ENCODE results near the gene GMDS.

The GMDS gene

DNA sequence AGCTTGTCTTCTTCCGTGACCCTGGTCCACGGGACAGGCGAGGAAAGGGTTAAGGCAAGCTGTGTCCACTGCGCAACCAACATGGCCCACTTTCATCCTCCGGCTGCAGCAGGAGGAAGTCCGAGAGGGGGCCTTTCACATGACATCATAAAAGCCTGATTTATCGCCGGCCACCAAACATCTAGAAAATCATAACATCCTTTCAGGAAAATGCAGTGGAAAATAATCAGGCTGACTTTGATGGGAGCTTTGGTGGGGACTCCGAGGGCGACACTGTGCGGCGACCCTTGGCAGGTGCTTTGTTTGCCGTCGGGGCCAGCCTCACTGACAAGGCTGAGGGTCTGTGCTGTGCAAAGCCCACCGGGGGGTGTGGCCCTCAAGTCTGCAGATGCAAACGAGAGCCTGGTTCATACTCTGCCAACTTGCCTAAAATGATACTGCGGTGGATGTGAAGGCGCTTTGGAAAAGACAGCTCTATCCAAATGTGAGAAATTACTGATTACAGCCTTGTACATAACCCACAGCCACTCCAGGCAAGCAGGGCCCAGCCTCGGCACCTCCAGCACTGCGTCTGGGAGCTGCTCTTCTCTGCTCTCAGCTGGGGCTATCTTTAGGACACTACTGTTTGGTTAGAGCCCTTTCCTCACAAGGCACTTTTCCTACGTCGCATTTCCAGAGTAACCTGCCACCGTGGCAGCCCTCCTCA, 609.9 kb downstream of the GMDS start:
- H3K27me3 Mint-ChIP-seq (ENCODE audit: low read depth) = no peaks in the 10 kb centered on the region
- H3K36me3 Mint-ChIP-seq (ENCODE audit: low read depth) = no peaks in the 10 kb centered on the region
- H3K27ac Mint-ChIP-seq = no peak overlapping the region
- H3K4me3 Mint-ChIP-seq = no peak overlapping the region
- no peaks in the 10 kb centered on the region for H3K4me1 Mint-ChIP-seq (ENCODE audit: low read depth)
- H3K9me3 Mint-ChIP-seq = no peaks in the 10 kb centered on the region

DNA sequence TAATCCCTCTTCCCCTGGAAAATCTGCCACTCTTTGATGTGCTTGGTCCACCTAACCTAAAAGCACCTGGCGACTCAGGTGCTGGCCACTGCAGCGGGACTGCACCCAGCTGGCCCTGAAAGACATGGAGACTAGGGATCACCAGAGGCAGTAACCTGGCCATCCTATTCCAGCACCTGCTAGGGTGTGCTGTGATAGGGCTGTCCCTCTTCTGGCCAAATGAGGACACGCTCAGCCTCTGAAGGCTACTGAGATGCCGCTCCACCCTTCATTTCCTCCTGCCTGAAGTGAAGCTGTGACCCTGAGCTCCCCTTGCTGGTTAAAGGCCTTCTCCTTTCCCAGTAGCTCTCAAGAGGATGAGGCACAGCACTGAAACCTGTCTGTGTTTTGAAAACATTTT, 611.3 kb downstream of the GMDS start:
- H3K9me3 Mint-ChIP-seq = no peaks in the 10 kb centered on the region
- no peaks in the 10 kb centered on the region for H3K36me3 Mint-ChIP-seq (ENCODE audit: low read depth)
- H3K4me3 Mint-ChIP-seq = no peak overlapping the region
- H3K27me3 Mint-ChIP-seq (ENCODE audit: low read depth) = peaks cover 3% of the 10 kb centered on the region
- no peak overlapping the region for H3K27ac Mint-ChIP-seq
- H3K4me1 Mint-ChIP-seq (ENCODE audit: low read depth) = no peaks in the 10 kb centered on the region

DNA sequence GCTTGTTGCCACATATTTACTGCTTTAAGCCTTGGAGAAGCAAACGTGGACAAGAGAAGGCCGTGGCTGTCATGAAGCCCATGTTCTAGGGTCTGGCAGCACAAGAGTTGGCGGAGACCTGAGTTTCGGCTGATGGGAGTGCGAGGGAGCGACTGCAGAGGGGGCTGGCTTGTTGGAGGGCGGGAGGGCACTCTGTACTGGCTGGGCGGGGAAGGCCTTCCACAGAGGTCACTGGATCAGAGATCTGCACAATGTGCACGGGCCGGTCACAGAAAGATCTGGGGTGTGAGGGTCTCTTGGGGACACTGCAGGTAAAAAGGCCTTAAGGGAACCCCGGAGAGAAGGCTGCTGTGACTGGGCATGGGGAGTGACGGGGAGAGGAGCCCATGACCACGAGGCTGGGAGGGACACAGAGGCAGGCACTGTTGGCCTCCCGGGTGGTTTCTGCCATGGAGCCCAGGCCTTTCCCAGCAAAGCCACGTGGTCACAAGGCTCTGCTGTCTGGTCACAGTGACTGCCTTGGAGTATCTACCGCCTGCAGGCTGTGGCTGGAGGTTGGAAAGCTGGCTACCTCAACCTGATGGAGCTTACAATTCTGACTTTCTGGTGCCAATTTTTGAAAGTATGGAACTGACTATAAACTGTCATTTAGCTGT, 611.9 kb downstream of the GMDS start:
- no peak overlapping the region for H3K4me3 Mint-ChIP-seq
- no peak overlapping the region for H3K27ac Mint-ChIP-seq
- H3K36me3 Mint-ChIP-seq (ENCODE audit: low read depth) = no peaks in the 10 kb centered on the region

DNA sequence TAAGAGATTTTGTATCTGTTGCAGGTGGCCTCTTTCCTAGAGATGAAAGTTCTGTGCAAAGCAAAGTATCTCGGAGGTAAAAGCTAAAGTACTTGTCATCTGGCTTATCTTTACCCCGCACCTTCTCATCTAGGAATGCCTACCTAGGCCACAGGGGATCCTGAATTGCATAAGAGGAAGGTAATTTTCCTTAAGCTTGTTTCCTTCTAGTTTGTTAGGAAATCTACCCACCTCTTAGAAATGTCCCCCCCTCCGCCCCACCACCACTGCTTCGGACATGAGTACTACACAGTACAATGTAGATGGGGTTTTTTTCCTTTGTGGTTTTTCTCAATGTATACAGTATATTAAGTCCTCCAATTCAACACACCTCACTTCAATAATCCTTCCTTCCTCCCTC, 614.2 kb downstream of the GMDS start:
- Mint-ChIP-seq H3K27ac (no peak overlapping the region), H3K36me3 (ENCODE audit: low read depth) (no peaks in the 10 kb centered on the region), H3K9me3 (no peaks in the 10 kb centered on the region), H3K27me3 (ENCODE audit: low read depth) (peaks cover 31% of the 10 kb centered on the region), H3K4me1 (ENCODE audit: low read depth) (peaks cover 3% of the 10 kb centered on the region), H3K4me3 (no peak overlapping the region)

More for the DNA sequence above, 611.9 kb downstream of the GMDS start:
- H3K4me1 Mint-ChIP-seq (ENCODE audit: low read depth) = no peaks in the 10 kb centered on the region
- H3K27me3 Mint-ChIP-seq (ENCODE audit: low read depth) = peaks cover 9% of the 10 kb centered on the region
- no peaks in the 10 kb centered on the region for H3K9me3 Mint-ChIP-seq

DNA sequence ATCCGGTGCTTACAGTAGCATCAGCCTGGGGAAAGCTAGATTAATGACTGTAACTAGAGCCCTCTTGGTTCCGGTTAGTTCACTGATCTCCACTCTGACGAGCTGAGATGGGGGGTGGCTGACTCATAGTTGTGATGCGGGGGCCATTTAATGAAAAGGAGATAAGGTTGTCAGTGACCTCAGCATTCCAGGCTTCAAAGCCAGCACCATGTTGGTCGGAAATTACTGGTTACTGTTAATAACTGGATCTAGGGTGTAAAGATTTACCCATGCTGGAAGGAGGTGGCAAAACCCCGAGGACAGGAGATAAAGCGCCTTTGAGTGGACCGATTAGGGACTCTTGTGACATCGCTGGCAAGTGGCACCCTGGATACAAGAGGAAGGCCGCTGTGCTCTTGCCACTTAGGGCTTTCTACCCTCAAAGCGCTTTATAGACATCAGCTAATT, 614.6 kb downstream of the GMDS start:
- H3K9me3 Mint-ChIP-seq = no peaks in the 10 kb centered on the region
- no peak overlapping the region for H3K27ac Mint-ChIP-seq
- H3K27me3 Mint-ChIP-seq (ENCODE audit: low read depth) = peaks cover 36% of the 10 kb centered on the region
- H3K4me1 Mint-ChIP-seq (ENCODE audit: low read depth) = peaks cover 6% of the 10 kb centered on the region
- no peaks in the 10 kb centered on the region for H3K36me3 Mint-ChIP-seq (ENCODE audit: low read depth)
- H3K4me3 Mint-ChIP-seq = no peak overlapping the region

DNA sequence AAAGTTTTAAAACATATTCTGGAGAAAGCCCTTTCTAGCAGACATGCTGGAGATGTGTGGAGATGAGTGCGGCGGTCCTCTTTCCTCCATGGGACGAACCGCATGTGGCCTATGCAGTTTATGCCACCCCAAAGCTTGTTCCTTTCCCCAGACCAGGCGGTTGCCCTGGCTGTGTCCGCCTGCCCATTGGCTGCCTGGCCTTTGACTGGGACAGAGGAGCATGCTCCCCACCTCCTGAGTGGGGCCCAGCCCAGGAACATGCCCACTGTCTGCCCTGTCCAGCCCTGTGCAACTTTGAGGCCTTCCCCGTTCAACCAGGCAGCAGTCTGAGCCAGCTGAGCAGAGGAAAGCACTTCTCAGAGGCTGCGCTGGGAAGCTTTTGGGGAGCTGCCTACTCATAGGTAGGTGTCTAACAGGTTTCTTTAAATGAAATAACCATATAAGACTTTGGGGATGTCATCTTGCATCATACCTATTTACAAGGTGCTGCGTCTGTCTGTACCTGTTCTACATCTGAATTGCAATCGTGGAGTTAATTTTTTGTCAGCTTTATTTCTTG, 615.1 kb downstream of the GMDS start:
- Mint-ChIP-seq H3K9me3 (no peaks in the 10 kb centered on the region), H3K27me3 (ENCODE audit: low read depth) (peaks cover 41% of the 10 kb centered on the region), H3K4me3 (no peak overlapping the region)

DNA sequence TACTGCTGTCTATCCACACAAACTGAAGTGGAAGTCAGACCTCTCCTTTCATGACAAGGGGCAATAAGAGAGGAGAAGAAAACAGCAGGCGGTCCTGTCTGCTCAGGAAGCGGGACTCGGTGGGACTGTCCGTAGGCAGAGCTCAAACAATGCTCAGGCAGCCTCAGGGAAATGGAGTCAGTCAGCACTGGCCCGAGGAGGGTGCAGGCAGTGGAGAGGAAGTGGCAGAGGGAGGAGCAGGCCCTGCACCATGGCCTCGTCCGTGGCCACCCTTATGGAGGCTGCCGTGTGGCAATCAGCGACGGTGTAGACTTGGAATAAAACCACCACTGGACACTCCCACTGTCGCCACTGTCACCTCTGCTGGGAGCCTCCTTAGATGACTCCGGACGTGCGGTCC, 616.1 kb downstream of the GMDS start:
- no peaks in the 10 kb centered on the region for H3K9me3 Mint-ChIP-seq
- peaks cover 12% of the 10 kb centered on the region for H3K4me1 Mint-ChIP-seq (ENCODE audit: low read depth)
- H3K36me3 Mint-ChIP-seq (ENCODE audit: low read depth) = peaks cover 3% of the 10 kb centered on the region
- H3K4me3 Mint-ChIP-seq = no peak overlapping the region
- no peak overlapping the region for H3K27ac Mint-ChIP-seq
- peaks cover 46% of the 10 kb centered on the region for H3K27me3 Mint-ChIP-seq (ENCODE audit: low read depth)

More for the DNA sequence above, 615.1 kb downstream of the GMDS start:
- Mint-ChIP-seq H3K4me1 (ENCODE audit: low read depth) (peaks cover 8% of the 10 kb centered on the region), H3K36me3 (ENCODE audit: low read depth) (peaks cover 2% of the 10 kb centered on the region), H3K27ac (no peak overlapping the region)

DNA sequence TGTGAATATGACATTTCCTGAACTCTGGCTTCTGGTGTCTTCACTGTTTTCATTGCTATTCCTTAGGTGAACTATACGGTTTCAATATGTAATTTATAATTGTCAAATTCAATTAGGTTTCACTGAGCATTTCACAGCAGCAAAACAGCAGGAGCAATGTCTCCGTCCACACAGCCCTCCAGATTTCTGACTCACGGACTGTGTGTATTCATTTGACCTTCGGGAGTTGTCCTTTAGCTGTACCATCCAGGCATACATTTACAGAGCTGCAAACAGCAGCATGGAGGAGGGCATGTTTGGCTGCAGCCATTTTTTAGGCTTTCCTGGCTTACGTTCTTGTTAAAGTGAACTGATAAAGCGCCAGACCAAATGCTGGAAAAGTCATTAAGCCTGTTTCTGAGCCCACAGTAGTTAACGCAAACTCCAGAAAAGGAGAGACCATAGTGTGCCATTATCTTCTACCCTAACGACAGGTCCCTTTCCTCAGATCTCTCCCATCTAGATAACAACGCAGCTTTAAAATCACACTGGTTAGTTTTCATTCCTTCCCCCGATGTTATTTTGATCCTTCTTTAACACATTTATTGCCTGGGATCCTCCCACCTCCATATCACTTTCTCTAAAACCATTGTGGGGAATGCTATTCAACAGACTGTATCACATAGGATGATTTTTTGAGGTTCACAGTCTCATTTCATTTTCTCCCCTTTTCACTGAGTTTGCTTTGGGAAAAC, 617.4 kb downstream of the GMDS start:
- Mint-ChIP-seq H3K9me3 (no peaks in the 10 kb centered on the region), H3K27me3 (ENCODE audit: low read depth) (peaks cover 54% of the 10 kb centered on the region), H3K27ac (no peak overlapping the region), H3K4me1 (ENCODE audit: low read depth) (peaks cover 12% of the 10 kb centered on the region), H3K4me3 (no peak overlapping the region), H3K36me3 (ENCODE audit: low read depth) (peaks cover 3% of the 10 kb centered on the region)

DNA sequence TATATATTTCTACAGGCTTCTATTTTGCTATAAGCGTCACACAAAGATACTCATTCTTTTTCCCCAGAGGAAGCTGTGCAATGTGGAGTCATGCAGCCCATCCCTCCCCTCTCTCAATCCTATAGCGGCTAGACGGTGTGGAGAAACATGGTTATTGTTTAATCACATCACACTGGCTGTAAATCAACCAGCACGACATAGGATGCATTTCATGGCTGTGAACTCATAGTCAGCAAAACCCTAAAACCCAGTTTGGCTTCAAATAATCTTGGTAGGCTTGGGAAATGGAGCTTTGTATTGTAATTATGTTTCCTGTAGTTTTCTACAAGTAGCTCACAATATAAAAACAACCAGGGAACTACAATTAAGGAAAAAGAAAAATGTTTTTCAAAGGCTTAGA, 618.9 kb downstream of the GMDS start:
- Mint-ChIP-seq H3K4me3 (no peak overlapping the region), H3K27ac (no peak overlapping the region), H3K27me3 (ENCODE audit: low read depth) (peaks cover 69% of the 10 kb centered on the region), H3K4me1 (ENCODE audit: low read depth) (peaks cover 12% of the 10 kb centered on the region), H3K36me3 (ENCODE audit: low read depth) (peaks cover 3% of the 10 kb centered on the region), H3K9me3 (no peaks in the 10 kb centered on the region)

DNA sequence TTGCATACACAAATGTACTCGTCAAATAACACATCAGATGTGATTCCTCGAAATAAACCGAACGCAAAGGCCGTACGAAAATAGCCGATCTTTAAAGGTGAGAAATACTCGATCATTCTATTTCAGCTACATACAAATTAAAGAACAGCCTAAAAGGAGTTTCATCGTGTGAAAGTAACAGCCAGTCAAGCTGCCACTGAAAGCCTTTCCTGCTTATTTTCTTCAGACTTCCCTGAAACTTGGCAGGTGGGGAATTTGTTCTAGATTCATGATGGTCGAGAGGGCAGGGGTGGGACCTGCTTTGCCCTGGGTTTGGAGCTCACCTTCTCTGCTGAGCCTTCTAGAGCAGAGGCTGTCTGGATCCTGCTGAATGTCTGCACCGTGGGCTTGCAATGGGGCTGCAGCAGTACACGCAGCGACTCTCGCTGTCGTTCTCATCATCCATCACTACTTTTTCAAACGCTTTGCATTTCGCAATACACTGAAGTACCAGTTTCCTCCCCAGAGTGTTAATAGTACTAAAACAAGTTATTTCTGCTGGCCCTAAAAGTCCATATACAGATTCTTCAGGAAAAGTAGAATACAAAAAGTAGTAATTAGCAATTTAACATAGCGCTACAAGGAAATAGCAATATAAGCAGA, 619.5 kb downstream of the GMDS start:
- peaks cover 3% of the 10 kb centered on the region for H3K36me3 Mint-ChIP-seq (ENCODE audit: low read depth)
- H3K4me3 Mint-ChIP-seq = no peak overlapping the region
- H3K27me3 Mint-ChIP-seq (ENCODE audit: low read depth) = peaks cover 74% of the 10 kb centered on the region
- H3K4me1 Mint-ChIP-seq (ENCODE audit: low read depth) = peaks cover 12% of the 10 kb centered on the region
- H3K27ac Mint-ChIP-seq = no peak overlapping the region
- no peaks in the 10 kb centered on the region for H3K9me3 Mint-ChIP-seq

DNA sequence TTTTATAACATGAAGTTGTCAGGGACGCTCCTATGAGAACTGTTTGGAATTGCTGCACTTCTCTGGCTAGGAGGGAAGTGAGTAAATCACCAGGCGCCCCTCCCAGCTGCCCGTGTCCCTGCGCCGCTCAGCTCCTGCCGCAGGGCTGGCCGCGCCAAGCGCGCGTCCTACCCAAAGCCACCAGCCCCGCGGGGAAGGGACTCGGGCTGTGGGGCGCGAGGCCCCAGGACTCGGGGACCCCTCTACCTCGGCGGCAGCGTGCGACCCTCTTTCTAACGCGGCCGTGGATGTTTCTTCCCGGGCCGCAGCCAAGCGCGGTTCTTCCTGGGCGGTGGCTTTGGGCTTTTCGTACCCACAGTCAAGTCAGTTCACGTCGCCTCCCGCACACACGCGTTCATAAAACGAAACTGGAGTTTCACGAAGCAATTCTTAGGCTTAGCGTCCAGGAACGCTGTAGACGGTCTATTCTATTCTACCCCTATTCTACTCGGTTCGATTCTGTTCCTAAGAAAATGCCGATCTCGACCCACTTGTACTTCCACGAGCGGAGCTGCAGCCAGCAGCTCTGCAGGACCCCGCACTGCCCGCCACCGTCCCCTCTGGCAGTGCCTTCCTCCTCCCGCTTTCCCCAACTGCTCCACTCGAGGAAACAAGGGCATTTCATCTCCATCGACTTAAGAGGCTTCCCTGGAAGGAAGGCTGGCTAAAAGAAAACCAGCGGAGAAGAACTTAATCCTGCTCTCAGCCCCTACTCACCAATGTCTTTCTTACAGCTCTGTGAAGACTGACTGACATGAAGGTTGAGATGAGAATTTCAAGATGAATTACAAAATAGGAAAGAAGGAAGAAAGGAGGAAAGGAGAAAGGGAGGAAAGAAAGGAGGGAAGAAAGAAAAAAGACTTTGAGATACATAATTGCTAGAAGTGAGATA, 620.3 kb downstream of the GMDS start:
- no peaks in the 10 kb centered on the region for H3K9me3 Mint-ChIP-seq
- H3K4me3 Mint-ChIP-seq = peak overlapping the region; percentile 72
- peaks cover 12% of the 10 kb centered on the region for H3K4me1 Mint-ChIP-seq (ENCODE audit: low read depth)
- H3K36me3 Mint-ChIP-seq (ENCODE audit: low read depth) = peaks cover 3% of the 10 kb centered on the region
- peaks cover 76% of the 10 kb centered on the region for H3K27me3 Mint-ChIP-seq (ENCODE audit: low read depth)
- H3K27ac Mint-ChIP-seq = no peak overlapping the region

DNA sequence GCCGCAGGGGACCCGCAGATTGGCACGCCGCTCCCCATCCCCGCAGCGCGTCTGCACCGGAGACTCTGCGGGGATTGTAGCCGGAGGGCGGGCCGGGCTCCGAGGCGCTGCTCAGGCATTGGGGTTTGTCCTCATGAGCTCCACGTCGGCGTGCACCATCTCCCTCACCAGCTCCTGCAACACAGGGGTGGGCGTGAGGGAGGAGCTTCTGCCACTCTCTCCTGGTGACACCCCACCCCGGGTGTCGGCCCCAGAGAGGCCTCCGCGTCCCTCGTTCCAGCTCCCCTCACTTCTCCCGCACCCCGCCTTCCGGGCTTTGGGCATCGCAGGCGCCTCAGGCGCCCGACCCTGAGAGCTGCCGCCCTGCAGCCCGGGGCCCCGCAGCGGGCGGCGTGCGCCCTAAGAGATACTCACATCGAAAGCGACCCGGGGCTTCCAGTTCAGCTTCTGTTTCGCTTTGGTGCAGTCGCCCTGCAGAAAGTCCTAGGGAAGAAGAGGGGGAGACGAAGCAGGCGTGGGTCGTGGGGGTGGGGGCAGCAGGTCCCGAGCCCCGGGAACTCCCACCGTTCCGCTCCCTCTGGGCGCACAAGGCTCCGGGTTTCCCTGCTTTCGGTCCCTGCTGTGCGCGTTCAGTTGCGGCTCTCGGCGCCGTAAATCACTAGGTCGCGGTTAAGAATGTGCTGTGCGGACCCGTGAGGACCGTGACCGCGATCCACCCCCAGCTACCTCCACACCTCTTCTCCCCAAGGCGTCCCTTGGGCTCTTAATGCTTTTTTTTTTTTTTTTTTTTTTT, 621.2 kb downstream of the GMDS start:
- H3K36me3 Mint-ChIP-seq (ENCODE audit: low read depth) = peaks cover 3% of the 10 kb centered on the region
- no peaks in the 10 kb centered on the region for H3K9me3 Mint-ChIP-seq
- peaks cover 79% of the 10 kb centered on the region for H3K27me3 Mint-ChIP-seq (ENCODE audit: low read depth)
- H3K4me3 Mint-ChIP-seq = peak overlapping the region; percentile 28
- H3K4me1 Mint-ChIP-seq (ENCODE audit: low read depth) = peaks cover 12% of the 10 kb centered on the region
- H3K27ac Mint-ChIP-seq = no peak overlapping the region

DNA sequence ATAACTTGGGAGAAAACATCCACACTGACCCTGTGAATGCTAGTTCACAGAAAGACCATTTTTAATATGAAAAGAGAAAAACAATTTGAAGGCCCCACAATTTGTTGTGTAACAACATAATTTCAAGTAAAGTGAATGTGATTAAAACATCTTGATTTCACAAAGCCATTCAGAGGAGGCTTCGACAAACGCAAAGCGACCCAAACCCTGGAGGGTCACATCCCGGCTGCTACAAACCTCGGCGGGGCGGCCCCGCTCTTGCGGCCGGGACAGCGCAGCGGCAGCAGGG, 621.7 kb downstream of the GMDS start:
- H3K9me3 Mint-ChIP-seq = no peaks in the 10 kb centered on the region
- peaks cover 12% of the 10 kb centered on the region for H3K4me1 Mint-ChIP-seq (ENCODE audit: low read depth)
- H3K27me3 Mint-ChIP-seq (ENCODE audit: low read depth) = peaks cover 74% of the 10 kb centered on the region
- peak overlapping the region; percentile 31 for H3K4me3 Mint-ChIP-seq
- peaks cover 3% of the 10 kb centered on the region for H3K36me3 Mint-ChIP-seq (ENCODE audit: low read depth)
- H3K27ac Mint-ChIP-seq = no peak overlapping the region
